ENCODE measurements around the gene PPP1R36.
"Not testable (repeated sequence)": the region's sequence is repeated elsewhere in the genome, so short reads cannot be mapped to it uniquely, and the experiment has no call there.

The PPP1R36 gene

DNA sequence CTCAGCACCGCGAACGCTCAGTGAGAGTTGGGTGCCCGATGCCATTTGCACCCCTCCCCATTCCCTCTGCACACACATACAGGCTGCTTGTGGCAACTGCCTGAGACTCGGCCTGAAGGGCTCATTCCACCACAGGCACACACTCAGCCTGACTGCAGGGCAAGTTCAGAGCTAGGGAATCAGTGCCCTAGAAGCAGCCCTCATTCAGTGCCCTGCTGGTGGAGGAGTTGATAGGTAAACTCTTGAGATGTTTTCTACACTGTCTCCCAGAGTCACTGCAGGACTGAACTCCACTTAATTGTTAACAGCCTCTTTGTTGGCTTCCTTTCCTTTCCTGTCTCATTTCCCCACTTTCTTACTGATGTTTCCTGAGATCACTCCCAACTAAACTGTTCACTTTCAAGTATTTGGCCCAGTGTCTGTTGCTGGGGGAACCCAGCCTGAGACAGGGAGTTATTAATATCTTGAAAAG, 16.9 kb downstream of the PPP1R36 start:
- DNase-seq (ENCODE audit: low read depth) = no peak

- no peak for DNase-seq (ENCODE audit: low read depth)
Measured at GRCh38 chr14:64569138-64569631, 19.4 kb downstream of the PPP1R36 start.

DNA sequence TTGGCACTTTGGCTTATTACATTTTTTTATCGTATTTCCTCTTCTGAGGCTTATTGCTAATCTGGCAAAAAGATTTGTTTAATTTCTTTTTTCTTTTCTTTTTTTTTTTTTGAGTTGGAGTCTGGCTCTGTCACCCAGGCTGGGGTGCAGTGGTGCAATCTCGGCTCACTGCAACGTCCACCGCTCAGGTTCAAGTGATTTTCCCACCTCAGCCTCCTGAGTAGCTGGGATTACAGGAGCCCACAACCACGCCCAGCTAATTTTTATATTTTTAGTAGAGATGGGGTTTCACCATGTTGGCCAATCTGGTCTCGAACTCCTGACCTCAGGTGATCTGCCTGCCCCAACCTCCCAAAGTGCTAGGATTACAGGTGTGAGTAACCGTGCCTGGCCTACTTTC, 19.9 kb downstream of the PPP1R36 start:
- DNase-seq (ENCODE audit: low read depth) = not testable (repeated sequence)

DNA sequence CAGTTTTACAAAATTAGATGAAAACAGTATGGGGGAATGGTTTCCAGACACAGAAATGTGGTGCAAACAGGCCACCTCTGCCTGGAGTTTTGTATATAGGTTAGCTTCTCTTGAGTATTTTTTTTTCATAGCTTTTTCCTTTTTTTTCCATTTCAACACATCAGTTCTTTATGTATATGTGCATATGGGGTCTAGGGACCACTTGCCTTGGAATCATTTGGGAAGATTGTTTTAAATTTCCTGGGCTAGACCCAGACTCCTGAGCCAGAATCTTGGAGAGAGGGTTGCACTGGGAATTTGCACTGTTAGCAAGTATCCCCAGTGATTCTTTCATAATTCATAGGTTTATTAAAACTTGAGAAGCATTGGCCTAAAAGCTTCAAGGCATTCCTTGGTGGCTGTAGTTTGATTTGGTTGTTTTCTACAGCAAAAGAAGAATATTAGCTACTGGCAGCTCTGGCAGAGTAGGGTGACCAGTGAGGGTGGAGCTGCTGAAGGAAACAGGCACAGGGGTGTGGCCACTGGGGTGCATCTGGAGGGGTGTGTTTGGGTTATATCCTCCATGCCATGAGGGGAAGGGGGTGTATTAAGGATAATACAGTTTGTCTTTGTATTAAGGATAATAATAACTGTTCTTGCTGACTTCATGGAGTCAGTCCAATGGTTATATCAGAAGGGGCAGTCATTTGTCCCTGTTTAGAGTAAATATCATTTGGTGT, 22.8 kb downstream of the PPP1R36 start:
- no peak for DNase-seq (ENCODE audit: low read depth)

- DNase-seq (ENCODE audit: low read depth) = no peak
Measured at GRCh38 chr14:64573109-64573508, 23.3 kb downstream of the PPP1R36 start.

- no peak for DNase-seq (ENCODE audit: low read depth)
Measured at GRCh38 chr14:64574371-64575107, 24.8 kb downstream of the PPP1R36 start.

- DNase-seq (ENCODE audit: low read depth) = no peak
Measured at GRCh38 chr14:64577211-64577610, 27.4 kb downstream of the PPP1R36 start.

DNA sequence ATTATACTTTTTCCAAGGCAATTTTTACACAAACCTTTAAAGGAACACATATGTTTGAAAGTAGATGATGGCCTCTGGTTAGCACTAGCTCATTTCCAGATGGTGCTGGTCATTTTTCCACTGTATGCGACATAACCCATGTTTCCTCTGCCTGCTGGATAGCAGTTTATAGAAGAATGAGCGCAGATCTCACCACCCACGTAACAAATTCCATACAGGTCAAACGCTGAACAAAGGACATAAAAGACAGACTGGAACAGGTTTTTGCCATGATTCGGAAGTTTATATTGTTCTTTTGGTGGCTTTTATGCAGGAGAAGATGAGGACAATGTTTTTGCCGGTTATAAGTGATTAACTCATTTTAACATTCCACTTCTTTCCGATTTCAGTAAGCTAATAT, 30.7 kb downstream of the PPP1R36 start:
- DNase-seq (ENCODE audit: low read depth) = no peak

- DNase-seq (ENCODE audit: low read depth) = no peak
Measured at GRCh38 chr14:64581363-64581762, 31.6 kb downstream of the PPP1R36 start.

DNA sequence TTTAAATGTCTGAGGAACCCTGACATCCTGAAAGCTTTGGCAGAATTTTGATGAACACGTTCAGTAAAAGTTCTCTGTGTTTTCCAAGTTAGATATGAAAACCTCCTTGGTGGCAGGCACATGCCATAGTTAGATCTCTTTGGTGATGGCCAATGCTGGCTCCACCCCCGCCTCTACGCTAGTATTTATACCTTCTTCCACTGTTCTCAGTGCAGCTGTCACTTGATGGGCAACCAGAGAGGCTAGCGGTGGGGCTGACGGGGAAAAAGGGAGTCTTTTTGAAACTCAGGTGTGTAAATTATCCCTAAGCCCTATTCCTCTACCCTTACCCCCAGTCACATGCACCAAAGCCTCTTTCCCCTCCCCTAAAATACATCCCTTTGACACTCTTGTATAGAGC, 32.1 kb downstream of the PPP1R36 start:
- DNase-seq (ENCODE audit: low read depth) = no peak

GRCh38 chr14:64584190-64584589, 34.4 kb downstream of the PPP1R36 start:
- DNase-seq (ENCODE audit: low read depth) = no peak

DNA sequence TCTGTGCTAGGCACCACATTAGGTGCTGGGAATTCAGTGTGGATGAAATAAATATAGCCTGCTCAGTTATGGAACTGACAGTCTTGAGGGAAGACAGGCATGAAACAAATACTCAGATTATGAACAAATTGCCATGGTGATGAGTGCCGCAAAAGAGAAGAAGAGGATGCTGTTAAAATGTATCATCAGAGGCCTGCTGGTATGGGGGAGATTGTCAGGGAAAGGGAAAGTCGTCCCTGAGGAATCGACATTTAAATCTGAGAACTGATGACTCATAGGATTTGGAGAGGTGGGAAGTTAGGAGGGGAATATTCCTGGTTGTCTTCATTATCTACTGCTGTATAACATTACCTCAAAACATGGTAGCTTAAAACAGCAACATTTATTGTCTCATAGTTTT, 42.0 kb downstream of the PPP1R36 start:
- DNase-seq (ENCODE audit: low read depth) = no peak

DNA sequence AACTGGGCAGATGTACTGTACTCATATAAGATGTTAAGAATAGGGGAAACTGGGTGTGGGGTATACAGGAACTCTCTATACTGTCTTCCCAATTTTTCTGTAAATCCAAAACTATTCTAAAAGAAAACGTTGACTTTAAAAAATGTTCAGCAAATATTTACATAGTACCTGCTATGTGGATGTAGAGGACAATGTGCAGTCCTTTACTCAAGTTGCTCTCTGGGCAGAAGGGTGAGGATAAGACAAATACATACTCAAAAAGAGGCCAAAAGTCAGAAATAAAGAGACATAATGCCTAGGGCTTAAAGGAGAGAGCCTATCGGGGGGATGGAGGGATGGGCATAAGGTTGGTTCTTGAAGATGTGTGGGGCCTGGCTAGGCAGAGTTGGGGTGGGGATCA, 44.7 kb downstream of the PPP1R36 start:
- DNase-seq (ENCODE audit: low read depth) = no peak

GRCh38 chr14:64598404-64598803, 48.6 kb downstream of the PPP1R36 start:
- no peak for DNase-seq (ENCODE audit: low read depth)

GRCh38 chr14:64601571-64601970, 51.8 kb downstream of the PPP1R36 start:
- DNase-seq (ENCODE audit: low read depth) = no peak

DNA sequence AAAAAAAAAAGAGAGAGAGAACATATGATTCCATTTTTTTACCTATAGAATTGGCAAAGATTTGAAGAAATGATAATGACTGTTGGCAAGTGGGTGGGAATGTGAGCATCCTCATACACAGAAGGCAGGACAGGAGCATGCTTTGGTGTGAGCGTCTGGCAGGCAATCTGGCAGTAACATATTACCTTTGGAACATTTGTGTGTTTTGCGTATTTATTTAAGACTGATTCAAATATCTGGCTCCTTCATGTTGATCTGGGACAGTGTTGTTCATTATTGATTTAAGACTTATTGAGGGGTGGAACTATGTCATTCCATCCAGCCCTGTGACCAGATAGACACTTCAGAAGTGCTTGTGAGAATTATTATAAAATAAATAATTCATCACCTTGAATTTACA, 53.1 kb downstream of the PPP1R36 start:
- DNase-seq (ENCODE audit: low read depth) = no peak

- no peak for DNase-seq (ENCODE audit: low read depth)
Measured at GRCh38 chr14:64604001-64604400, 54.2 kb downstream of the PPP1R36 start.

DNA sequence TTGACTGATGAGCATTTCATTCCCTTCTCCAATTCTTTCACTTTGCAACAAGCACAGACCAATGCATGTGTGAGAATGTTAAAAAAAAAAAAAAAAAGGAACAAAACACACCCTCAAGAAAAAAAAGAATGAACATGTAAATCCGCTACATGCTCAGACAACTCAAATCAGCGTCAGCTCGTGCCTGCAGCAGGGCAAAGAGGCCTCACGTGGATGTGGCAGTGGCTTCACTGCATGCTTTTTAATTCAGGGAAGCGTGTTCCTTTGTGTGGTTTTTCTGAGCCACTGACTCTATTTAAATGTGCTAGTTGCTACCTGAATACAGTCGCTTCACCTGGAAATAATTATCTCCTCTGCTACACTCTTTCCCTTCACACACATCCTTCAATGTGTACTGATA, 55.1 kb downstream of the PPP1R36 start:
- DNase-seq (ENCODE audit: low read depth) = no peak

- DNase-seq (ENCODE audit: low read depth) = no peak
Measured at GRCh38 chr14:64605926-64606685, 56.3 kb downstream of the PPP1R36 start.

DNA sequence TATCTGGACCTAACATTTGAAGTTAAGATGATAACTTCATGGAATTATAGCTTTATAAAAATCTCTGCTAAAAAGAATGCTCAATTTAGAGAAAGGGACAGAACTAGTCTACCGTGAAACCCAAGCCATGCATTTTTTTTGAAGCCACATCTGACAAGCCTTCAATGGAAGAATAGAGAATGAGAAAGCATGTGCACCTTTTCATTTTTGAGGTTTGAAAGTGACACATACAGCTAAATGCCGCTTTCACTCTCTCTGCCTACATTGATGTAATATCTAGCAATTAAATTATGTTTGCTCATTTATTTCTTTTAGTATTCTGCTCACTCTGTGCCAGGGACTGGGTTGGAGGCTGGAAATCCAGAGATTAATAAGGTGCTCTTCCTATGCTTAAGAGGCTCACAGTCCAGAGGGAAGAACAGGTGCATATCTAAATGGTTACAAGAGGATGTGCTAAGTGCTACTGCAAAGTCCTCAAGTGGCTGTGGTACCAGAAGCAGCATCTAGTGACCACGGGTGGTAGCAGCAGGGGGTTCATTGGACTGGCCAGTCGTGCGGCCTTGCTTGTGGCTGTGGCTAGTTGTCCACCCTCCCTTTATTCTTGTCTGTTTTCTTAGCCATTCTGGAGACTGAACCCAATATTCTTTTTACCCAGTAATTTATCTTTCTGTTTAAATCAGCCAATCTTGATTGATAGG, 60.4 kb downstream of the PPP1R36 start:
- no peak for DNase-seq (ENCODE audit: low read depth)

- DNase-seq (ENCODE audit: low read depth) = no peak
Measured at GRCh38 chr14:64611358-64612020, 61.7 kb downstream of the PPP1R36 start.

DNA sequence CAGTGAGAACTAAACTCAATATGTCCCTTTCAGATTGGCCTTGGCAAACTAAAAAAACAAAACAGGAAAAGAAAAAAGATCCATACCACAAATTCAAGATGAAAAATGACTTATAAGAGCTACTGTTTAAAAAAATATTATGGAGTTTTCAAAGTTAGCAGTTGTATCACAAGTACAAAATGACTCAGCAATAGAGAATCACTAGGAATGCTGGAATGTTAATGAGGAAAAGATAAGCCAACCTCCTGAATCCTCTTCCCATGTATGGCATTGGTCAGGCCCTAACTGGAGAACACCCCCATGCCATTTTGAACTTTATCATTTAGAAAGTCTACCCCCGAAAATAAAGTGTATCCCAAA, 62.2 kb downstream of the PPP1R36 start:
- DNase-seq (ENCODE audit: low read depth) = no peak

All from activated gamma-delta T cell treated with anti-CD3 and anti-CD28 coated beads, Interleukin-2, amount 50 U/mL, for 16 hours (primary cell).